ENCODE results near the gene IFT25.
A peak's percentile ranks its signal among the peaks of the same experiment; 100 is the strongest.

IFT25 gene

GRCh38 chr1:53956308-53957168 lies 11.0 kb upstream of the IFT25 start:
- DNase-seq (ENCODE audit: low spot score): no peak

GRCh38 chr1:53954128-53954527 lies 8.6 kb upstream of the IFT25 start:
- no peak for DNase-seq (ENCODE audit: low spot score)
- TF ChIP-seq, protein P1, sequence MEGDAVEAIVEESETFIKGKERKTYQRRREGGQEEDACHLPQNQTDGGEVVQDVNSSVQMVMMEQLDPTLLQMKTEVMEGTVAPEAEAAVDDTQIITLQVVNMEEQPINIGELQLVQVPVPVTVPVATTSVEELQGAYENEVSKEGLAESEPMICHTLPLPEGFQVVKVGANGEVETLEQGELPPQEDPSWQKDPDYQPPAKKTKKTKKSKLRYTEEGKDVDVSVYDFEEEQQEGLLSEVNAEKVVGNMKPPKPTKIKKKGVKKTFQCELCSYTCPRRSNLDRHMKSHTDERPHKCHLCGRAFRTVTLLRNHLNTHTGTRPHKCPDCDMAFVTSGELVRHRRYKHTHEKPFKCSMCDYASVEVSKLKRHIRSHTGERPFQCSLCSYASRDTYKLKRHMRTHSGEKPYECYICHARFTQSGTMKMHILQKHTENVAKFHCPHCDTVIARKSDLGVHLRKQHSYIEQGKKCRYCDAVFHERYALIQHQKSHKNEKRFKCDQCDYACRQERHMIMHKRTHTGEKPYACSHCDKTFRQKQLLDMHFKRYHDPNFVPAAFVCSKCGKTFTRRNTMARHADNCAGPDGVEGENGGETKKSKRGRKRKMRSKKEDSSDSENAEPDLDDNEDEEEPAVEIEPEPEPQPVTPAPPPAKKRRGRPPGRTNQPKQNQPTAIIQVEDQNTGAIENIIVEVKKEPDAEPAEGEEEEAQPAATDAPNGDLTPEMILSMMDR (IDR thresholded peaks at IDR 0.05; ENCODE audit: extremely low read depth, missing control alignments): no peak

More at GRCh38 chr1:53956308-53957168, 11.0 kb upstream of the IFT25 start:
- TF ChIP-seq, protein P1 (IDR thresholded peaks at IDR 0.05; ENCODE audit: extremely low read depth, missing control alignments): no peak

GRCh38 chr1:53951697-53952096 lies 6.2 kb upstream of the IFT25 start:
- no peak for DNase-seq (ENCODE audit: low spot score)
- TF ChIP-seq, protein P1 (IDR thresholded peaks at IDR 0.05; ENCODE audit: extremely low read depth, missing control alignments): no peak

- DNase-seq (ENCODE audit: low spot score): peak; percentile 38
- TF ChIP-seq, protein P1 (IDR thresholded peaks at IDR 0.05; ENCODE audit: extremely low read depth, missing control alignments): peak; percentile 28
Measured at GRCh38 chr1:53949023-53949990, 3.8 kb upstream of the IFT25 start.

DNA sequence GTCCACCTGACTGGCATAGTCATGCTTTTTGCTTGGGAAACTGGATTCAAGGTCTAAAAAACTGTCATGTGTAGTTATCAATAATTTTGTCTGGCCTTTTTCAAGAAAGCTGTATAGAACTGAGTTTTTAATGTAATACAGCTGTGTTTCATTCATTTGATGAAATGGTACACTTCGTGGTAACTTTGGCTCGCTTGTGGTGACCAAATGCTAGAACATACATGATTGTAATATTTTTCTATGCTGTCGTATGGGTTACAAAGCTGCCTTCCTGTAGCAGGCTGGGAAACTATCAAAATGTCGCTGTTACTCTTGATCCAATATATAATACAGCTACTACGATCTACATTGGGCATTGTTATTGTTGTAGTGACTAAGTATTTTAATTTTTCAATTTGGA lies 2.8 kb upstream of the IFT25 start:
- TF ChIP-seq, protein P1 (IDR thresholded peaks at IDR 0.05; ENCODE audit: extremely low read depth, missing control alignments): no peak
- no peak for DNase-seq (ENCODE audit: low spot score)

- DNase-seq (ENCODE audit: low spot score): no peak
- TF ChIP-seq, protein P1 (IDR thresholded peaks at IDR 0.05; ENCODE audit: extremely low read depth, missing control alignments): no peak
Measured at GRCh38 chr1:53947172-53947907, 1.8 kb upstream of the IFT25 start.

All from GM20000 (cell line).